IMR-90 (cell line): ENCODE results near the gene RASGRF2. TPM values are rescaled to one million over a fixed set of nuclear protein-coding genes. Genes with fewer than 3 reads are reported as not detected.

ENCODE experiments used
- ATAC-seq: fragments of 200-7000 bp; cut with Tn5 transposase; 2 replicates; pipeline ENCODE4 v1.9.1; 2020; ENCODE audit warnings: low read depth, mild to moderate bottlenecking, moderate library complexity
- BruUV-seq: library from RNA; stranded (reverse); fragments of 400-500 nt; replicated peaks from 2 replicates; lab custom pipeline; 2021; lab: Mats Ljungman, UMichigan
- CTCF ChIA-PET: fragments of 300-600 bp; formaldehyde crosslinking; extraction: SDS; loops from one replicate; lab custom pipeline; 2021; ENCODE audit warnings: antibody characterized with exemption; lab: Yijun Ruan, JAX
- POLR2A ChIA-PET: fragments of 300-600 bp; sonication (Branson Sonifier 250); formaldehyde crosslinking; loops from one replicate; lab custom pipeline; 2022; ENCODE audit warnings: antibody characterized with exemption; ENCODE audit not compliant: unreplicated experiment; lab: Charles Lee
- DNase-seq: peaks from one replicate; pipeline ENCODE4 v3.0.0; 2013
- H2AFZ ChIP-seq: replicated peaks from 2 replicates; pipeline ENCODE3; 2013; ENCODE audit warnings: low read length, mild to moderate bottlenecking; ENCODE audit not compliant: poor library complexity
- H2AK5ac ChIP-seq: 2 replicates; pipeline ENCODE4 v1.6.1; 2013; ENCODE audit warnings: low read depth, low read length, inconsistent platforms
- H2AK9ac ChIP-seq: replicated peaks from 2 replicates; pipeline ENCODE3; 2013; ENCODE audit warnings: mild to moderate bottlenecking, low read depth, low read length, moderate library complexity; ENCODE audit not compliant: poor library complexity
- H2BK120ac ChIP-seq: 2 replicates; pipeline ENCODE4 v1.6.1; 2013; ENCODE audit warnings: low read depth, low read length, inconsistent platforms
- H2BK15ac ChIP-seq: 3 replicates; pipeline ENCODE4 v1.6.1; 2013; ENCODE audit warnings: low read depth, low read length, inconsistent platforms
- H2BK20ac ChIP-seq: 2 replicates; pipeline ENCODE4 v1.6.1; 2013; ENCODE audit warnings: low read depth, mild to moderate bottlenecking, inconsistent platforms, low read length, moderate library complexity
- H2BK5ac ChIP-seq: 2 replicates; pipeline ENCODE4 v1.6.1; 2013; ENCODE audit warnings: mild to moderate bottlenecking, low read depth, low read length, inconsistent platforms; ENCODE audit not compliant: poor library complexity, severe bottlenecking
- H3K14ac ChIP-seq: replicated peaks from 2 replicates; pipeline ENCODE4 v1.6.1; 2013; ENCODE audit warnings: low read depth, low read length, inconsistent platforms
- H3K18ac ChIP-seq: 2 replicates; pipeline ENCODE4 v1.6.1; 2013; ENCODE audit warnings: low read depth, low read length, control low read depth
- H3K23ac ChIP-seq: 2 replicates; pipeline ENCODE4 v1.6.1; 2013; ENCODE audit warnings: low read depth, low read length, inconsistent platforms
- H3K27ac ChIP-seq: 2 replicates; pipeline ENCODE4 v1.5.1; 2013; ENCODE audit warnings: mild to moderate bottlenecking, control low read depth, low read length; ENCODE audit not compliant: insufficient read depth
- H3K27me3 ChIP-seq: 2 replicates; pipeline ENCODE4 v1.6.1; 2013; ENCODE audit warnings: low read length; ENCODE audit not compliant: control insufficient read depth, insufficient read depth
- H3K36me3 ChIP-seq: 2 replicates; pipeline ENCODE4 v1.6.1; 2013; ENCODE audit warnings: low read length, mixed read lengths; ENCODE audit not compliant: control insufficient read depth, insufficient read depth
- H3K4ac ChIP-seq: 2 replicates; pipeline ENCODE4 v1.6.1; 2013; ENCODE audit warnings: low read depth, low read length, inconsistent platforms
- H3K4me1 ChIP-seq: 2 replicates; pipeline ENCODE4 v1.6.1; 2013; ENCODE audit warnings: low read length, mixed read lengths; ENCODE audit not compliant: control insufficient read depth, insufficient read depth
- H3K4me2 ChIP-seq: 2 replicates; pipeline ENCODE4 v1.6.1; 2013; ENCODE audit warnings: low read depth, mild to moderate bottlenecking, control low read depth, low read length, moderate library complexity
- H3K4me3 ChIP-seq: 2 replicates; pipeline ENCODE4 v1.5.1; 2013; ENCODE audit warnings: low read depth, mild to moderate bottlenecking, control low read depth, low read length, moderate library complexity; ENCODE audit not compliant: insufficient read depth
- H3K56ac ChIP-seq: 2 replicates; pipeline ENCODE4 v1.6.1; 2013; ENCODE audit warnings: low read length, inconsistent platforms; ENCODE audit not compliant: insufficient read depth; ENCODE audit errors: extremely low read depth
- H3K79me1 ChIP-seq, 2 experiments: 2 replicates each; pipeline ENCODE4 v1.6.1; 2013; ENCODE audit warnings: low read length in 2 of 2, inconsistent platforms in 1 of 2, low read depth in 1 of 2
- H3K9ac ChIP-seq: 2 replicates; pipeline ENCODE4 v1.6.1; 2013; ENCODE audit warnings: low read depth, low read length, control low read depth
- H3K9me1 ChIP-seq: 2 replicates; pipeline ENCODE4 v1.6.1; 2013; ENCODE audit warnings: low read length, inconsistent platforms; ENCODE audit not compliant: insufficient read depth
- H3K9me3 ChIP-seq: 2 replicates; pipeline ENCODE4 v1.6.1; 2013; ENCODE audit warnings: low read length; ENCODE audit not compliant: control insufficient read depth, insufficient read depth
- H4K20me1 ChIP-seq: 2 replicates; pipeline ENCODE4 v1.6.1; 2013; ENCODE audit warnings: low read length, inconsistent platforms; ENCODE audit not compliant: insufficient read depth
- H4K5ac ChIP-seq: 2 replicates; pipeline ENCODE4 v1.6.1; 2013; ENCODE audit warnings: mild to moderate bottlenecking, low read depth, low read length, control low read depth
- H4K8ac ChIP-seq, 2 experiments: 2 replicates each; pipeline ENCODE4 v1.6.1; 2013; ENCODE audit warnings: low read depth in 2 of 2, low read length in 2 of 2, control low read depth in 1 of 2, inconsistent platforms in 1 of 2
- H4K91ac ChIP-seq: 2 replicates; pipeline ENCODE4 v1.6.1; 2013; ENCODE audit warnings: low read depth, low read length, inconsistent platforms; ENCODE audit not compliant: insufficient read depth
- BHLHE40 ChIP-seq: fragments of 150-350 bp; IDR thresholded peaks from 2 replicates; pipeline ENCODE4 v1.6.1; 2016; ENCODE audit warnings: mild to moderate bottlenecking, low read depth, low read length
- CEBPB ChIP-seq: IDR thresholded peaks from 2 replicates; pipeline ENCODE4 v1.6.1; 2012; ENCODE audit warnings: low read depth, low read length, improper control_type of control experiment
- CHD1 ChIP-seq: IDR thresholded peaks from 2 replicates; pipeline ENCODE4 v1.6.1; 2012; ENCODE audit warnings: low read depth, low read length, improper control_type of control experiment
- FOS ChIP-seq: fragments of 150-350 bp; IDR thresholded peaks from 2 replicates; pipeline ENCODE4 v1.6.1; 2016; ENCODE audit warnings: low read depth, low read length
- MAFK ChIP-seq: IDR thresholded peaks from 2 replicates; pipeline ENCODE4 v1.6.1; 2012; ENCODE audit warnings: low read depth, low read length, improper control_type of control experiment
- MAZ ChIP-seq: IDR thresholded peaks from 2 replicates; pipeline ENCODE4 v1.6.1; 2012; ENCODE audit warnings: low read depth, mild to moderate bottlenecking, low read length, improper control_type of control experiment, moderate library complexity, borderline replicate concordance
- MXI1 ChIP-seq: IDR thresholded peaks from 2 replicates; pipeline ENCODE4 v1.6.1; 2012; ENCODE audit warnings: low read depth, mild to moderate bottlenecking, low read length, moderate library complexity, borderline replicate concordance
- NFE2L2 ChIP-seq: fragments of 150-350 bp; IDR thresholded peaks from 2 replicates; pipeline ENCODE4 v1.6.1; 2016; ENCODE audit warnings: low read depth, mild to moderate bottlenecking, low read length
- POLR2A ChIP-seq: IDR thresholded peaks from 2 replicates; pipeline ENCODE4 v1.6.1; 2012; ENCODE audit warnings: mild to moderate bottlenecking, low read depth, low read length
- RAD21 ChIP-seq: IDR thresholded peaks from 2 replicates; pipeline ENCODE4 v1.6.1; 2012; ENCODE audit warnings: low read length, improper control_type of control experiment
- RCOR1 ChIP-seq: IDR thresholded peaks from 2 replicates; pipeline ENCODE4 v1.6.1; 2012; ENCODE audit warnings: mild to moderate bottlenecking, low read length, improper control_type of control experiment; ENCODE audit not compliant: insufficient replicate concordance
- RFX5 ChIP-seq: IDR thresholded peaks from 2 replicates; pipeline ENCODE4 v1.8.0; 2012; ENCODE audit warnings: low read depth, mild to moderate bottlenecking, low read length, moderate library complexity
- SMC3 ChIP-seq: fragments of 150-350 bp; IDR thresholded peaks from 2 replicates; pipeline ENCODE4 v1.6.1; 2016; ENCODE audit warnings: low read depth, mild to moderate bottlenecking, antibody characterized with exemption, low read length, moderate library complexity
- WGBS, 2 experiments: methylation state at CpG; one replicate each; pipeline versions ENCODE4 v1.1.5 to v1.1.7; 2013; ENCODE audit warnings: missing lambda C conversion rate in 2 of 2; ENCODE audit not compliant: insufficient read length in 1 of 2; ENCODE audit errors: extremely low coverage in 2 of 2; 5-methylcytosine and 5-hydroxymethylcytosine counted together
- dilution Hi-C: fragments of 300-500 bp; cut with HindIII; formaldehyde crosslinking; loops from one replicate; pipeline ENCODE4 v1.14.3; 2018; ENCODE audit warnings: low sequenced_read_pairs; ENCODE audit not compliant: unreplicated experiment
- in situ Hi-C: fragments of 300-500 bp; cut with MboI; formaldehyde crosslinking; loops from 3 replicates; pipeline ENCODE4 v1.14.3; 2019; ENCODE audit warnings: low sequenced_read_pairs, inconsistent platforms, mixed read lengths
- intact Hi-C: fragments of 100-400 bp; cut with micrococcal nuclease; formaldehyde crosslinking; loops from 2 replicates; pipeline ENCODE4 v1.10.0; 2022
- polyA plus RNA-seq, 3 experiments: library from polyadenylated mRNA; depleted of rRNA; stranded (reverse); fragments of >200 nt; gene quantifications; 2 replicates each; pipeline ENCODE4 v1.2.3, GENCODE V29; 2012; ENCODE audit warnings: low replicate concordance in 1 of 3
- total RNA-seq: library from RNA; depleted of rRNA; stranded (reverse); fragments of >200 nt; gene quantifications from 2 replicates; pipeline ENCODE4 v1.2.3, GENCODE V29; 2012
- TF ChIP-seq, protein P1 (sequence below): fragments of 150-350 bp; IDR thresholded peaks from 2 replicates; pipeline ENCODE4 v1.6.1; 2017; ENCODE audit warnings: mild to moderate bottlenecking, antibody characterized with exemption, low read length, low read depth
- TF ChIP-seq, protein P2 (sequence below): conservative IDR thresholded peaks from 2 replicates; pipeline ENCODE4 v1.5.1; 2012; ENCODE audit warnings: mild to moderate bottlenecking, low read depth, low read length, improper control_type of control experiment
- TF ChIP-seq, protein P3 (sequence below): fragments of 150-350 bp; IDR thresholded peaks from 2 replicates; pipeline ENCODE4 v1.6.1; 2016; ENCODE audit warnings: low read depth, mild to moderate bottlenecking, low read length, moderate library complexity, borderline replicate concordance

RASGRF2 gene
- total and polyA plus RNA-seq, 2 of the 4 experiments (the other 2 are of a cell fraction) = 2.9 to 5.0 TPM

DNA sequence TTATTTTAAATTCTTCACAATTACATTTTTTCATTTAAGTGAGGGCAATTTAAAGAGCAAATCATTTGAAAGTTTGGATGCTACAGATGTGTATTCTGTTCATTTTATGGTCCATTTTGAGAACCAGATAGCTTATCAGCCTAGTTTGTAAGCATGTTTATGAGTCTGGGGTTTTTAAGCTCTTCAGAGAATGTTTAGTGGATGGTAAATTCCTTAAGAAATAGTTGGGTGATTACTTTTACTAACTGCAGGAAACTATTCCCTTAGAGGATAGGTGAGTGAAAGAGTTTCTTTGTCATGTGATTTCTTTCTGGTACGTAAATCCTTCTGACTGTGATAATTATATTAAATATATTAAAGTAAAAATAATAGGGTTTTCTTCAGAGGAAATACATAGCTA is 17.6 kb downstream of the RASGRF2 start:
- no peak for TF ChIP-seq POLR2A
- no peak for TF ChIP-seq MAZ
- TF ChIP-seq, protein P1, sequence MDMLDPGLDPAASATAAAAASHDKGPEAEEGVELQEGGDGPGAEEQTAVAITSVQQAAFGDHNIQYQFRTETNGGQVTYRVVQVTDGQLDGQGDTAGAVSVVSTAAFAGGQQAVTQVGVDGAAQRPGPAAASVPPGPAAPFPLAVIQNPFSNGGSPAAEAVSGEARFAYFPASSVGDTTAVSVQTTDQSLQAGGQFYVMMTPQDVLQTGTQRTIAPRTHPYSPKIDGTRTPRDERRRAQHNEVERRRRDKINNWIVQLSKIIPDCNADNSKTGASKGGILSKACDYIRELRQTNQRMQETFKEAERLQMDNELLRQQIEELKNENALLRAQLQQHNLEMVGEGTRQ = no peak
- TF ChIP-seq BHLHE40 = no peak
- TF ChIP-seq, protein P2, sequence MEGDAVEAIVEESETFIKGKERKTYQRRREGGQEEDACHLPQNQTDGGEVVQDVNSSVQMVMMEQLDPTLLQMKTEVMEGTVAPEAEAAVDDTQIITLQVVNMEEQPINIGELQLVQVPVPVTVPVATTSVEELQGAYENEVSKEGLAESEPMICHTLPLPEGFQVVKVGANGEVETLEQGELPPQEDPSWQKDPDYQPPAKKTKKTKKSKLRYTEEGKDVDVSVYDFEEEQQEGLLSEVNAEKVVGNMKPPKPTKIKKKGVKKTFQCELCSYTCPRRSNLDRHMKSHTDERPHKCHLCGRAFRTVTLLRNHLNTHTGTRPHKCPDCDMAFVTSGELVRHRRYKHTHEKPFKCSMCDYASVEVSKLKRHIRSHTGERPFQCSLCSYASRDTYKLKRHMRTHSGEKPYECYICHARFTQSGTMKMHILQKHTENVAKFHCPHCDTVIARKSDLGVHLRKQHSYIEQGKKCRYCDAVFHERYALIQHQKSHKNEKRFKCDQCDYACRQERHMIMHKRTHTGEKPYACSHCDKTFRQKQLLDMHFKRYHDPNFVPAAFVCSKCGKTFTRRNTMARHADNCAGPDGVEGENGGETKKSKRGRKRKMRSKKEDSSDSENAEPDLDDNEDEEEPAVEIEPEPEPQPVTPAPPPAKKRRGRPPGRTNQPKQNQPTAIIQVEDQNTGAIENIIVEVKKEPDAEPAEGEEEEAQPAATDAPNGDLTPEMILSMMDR = no peak
- TF ChIP-seq NFE2L2 = no peak
- no peak for TF ChIP-seq MAFK
- TF ChIP-seq MXI1 = no peak
- TF ChIP-seq, protein P3, sequence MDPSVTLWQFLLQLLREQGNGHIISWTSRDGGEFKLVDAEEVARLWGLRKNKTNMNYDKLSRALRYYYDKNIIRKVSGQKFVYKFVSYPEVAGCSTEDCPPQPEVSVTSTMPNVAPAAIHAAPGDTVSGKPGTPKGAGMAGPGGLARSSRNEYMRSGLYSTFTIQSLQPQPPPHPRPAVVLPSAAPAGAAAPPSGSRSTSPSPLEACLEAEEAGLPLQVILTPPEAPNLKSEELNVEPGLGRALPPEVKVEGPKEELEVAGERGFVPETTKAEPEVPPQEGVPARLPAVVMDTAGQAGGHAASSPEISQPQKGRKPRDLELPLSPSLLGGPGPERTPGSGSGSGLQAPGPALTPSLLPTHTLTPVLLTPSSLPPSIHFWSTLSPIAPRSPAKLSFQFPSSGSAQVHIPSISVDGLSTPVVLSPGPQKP = no peak
- TF ChIP-seq RFX5 = no peak
- TF ChIP-seq RAD21 = no peak
- TF ChIP-seq FOS = no peak
- no peak for TF ChIP-seq SMC3
- no peak for TF ChIP-seq RCOR1
- TF ChIP-seq CHD1 = no peak
- TF ChIP-seq CEBPB = no peak
- Histone ChIP-seq H3K18ac (no peak overlapping the region; the same call in 1 of the 2 replicates), H3K9ac (no peak overlapping the region), H3K27ac (no peak overlapping the region), H3K14ac (no peak overlapping the region), H2AK9ac (no peak overlapping the region), H3K36me3 (no peaks in the 10 kb centered on the region), H3K4me1 (peaks cover 13% of the 10 kb centered on the region), H4K91ac (no peak overlapping the region), H3K23ac (no peak overlapping the region), H4K20me1 (no peaks in the 10 kb centered on the region), H3K79me1 (peaks cover 37 to 64% of the 10 kb centered on the region in 2 experiments), H2AK5ac (no peak overlapping the region), H2BK5ac (no peak overlapping the region), H3K4me3 (no peak overlapping the region), H4K8ac (no peak overlapping the region), H2BK120ac (no peak overlapping the region), H3K9me3 (no peaks in the 10 kb centered on the region), H3K56ac (no peak overlapping the region), H3K9me1 (peaks cover 18% of the 10 kb centered on the region), H3K27me3 (no peaks in the 10 kb centered on the region), H2BK20ac (no peak overlapping the region), H4K5ac (peak overlapping the region; percentile 46; the same call in 1 of the 2 replicates), H2BK15ac (no peak overlapping the region; the same call in 2 of the 3 replicates), H2AFZ (no peak overlapping the region), H3K4ac (no peak overlapping the region), H3K4me2 (no peak overlapping the region)
- ATAC-seq = peak; percentile 80
- DNase-seq = peak; percentile 56
- dilution Hi-C loops (no loop called here), in situ Hi-C loops (no loop called here), intact Hi-C loops (loop anchor here (5.0 kb wide), 1 partner anchor 35 kb away; no protein-coding TSS in a partner anchor)
- ChIA-PET CTCF (interaction anchor here (1.5 kb wide), 1 partner anchor 74 kb away, joined by 3 read pairs; no protein-coding TSS in a partner anchor), POLR2A (no interaction called here)
- no CpG with 5 or more reads among the region's 1 CpG for whole genome bisulfite sequencing, 2 experiments
- no TSS peak for BruUV-seq
